Keratinocyte (primary cell): Measurements from ENCODE around the gene P4HA3.

Source experiments
- CTCF ChIP-seq, 3 experiments: IDR thresholded peaks in 1 of 3; conservative IDR thresholded peaks in 1 of 3; optimal IDR thresholded peaks in 1 of 3; 2 replicates in 2 of 3; 3 replicates in 1 of 3; pipeline versions ENCODE3 to v1.5.1; 2011; ENCODE audit warnings: low read length in 3 of 3, mild to moderate bottlenecking in 3 of 3, moderate library complexity in 2 of 3, control low read depth in 1 of 3, inconsistent platforms in 1 of 3; ENCODE audit not compliant: insufficient read depth in 2 of 3; ENCODE audit errors: extremely low read depth in 1 of 3
- EZH2 ChIP-seq: IDR thresholded peaks from one replicate; pipeline ENCODE4 v1.6.1; 2012; ENCODE audit warnings: inconsistent platforms, mild to moderate bottlenecking, low read length, moderate library complexity

- TF ChIP-seq CTCF (optimal IDR thresholded peaks at IDR 0.05 in 1 of 3, IDR thresholded peaks at IDR 0.05 in 1 of 3, conservative IDR thresholded peaks at IDR 0.05 in 1 of 3; ENCODE audit: extremely low read depth in 1 of 3, insufficient read depth in 2 of 3, low read length in 3 of 3) (peak; percentile 89 to 95 (median 92)), EZH2 (no peak)
Measured at GRCh38 chr11:74255741-74256375, 55.6 kb downstream of the P4HA3 start.
